Mesothelial cell of epicardium (in vitro differentiated cells): Measurements from ENCODE around the gene SYCE1L. TPM values are rescaled to one million over a fixed set of nuclear protein-coding genes. Genes with fewer than 3 reads are reported as not detected.
"Not testable (repeated sequence)": the region's sequence is repeated elsewhere in the genome, so short reads cannot be mapped to it uniquely, and the experiment has no call there.

Source experiments
- DNase-seq, 2 experiments: peaks; one replicate each; pipeline ENCODE4 v3.0.0; 2021; ENCODE audit warnings: low spot score in 2 of 2; ENCODE audit not compliant: unreplicated experiment in 2 of 2
- H3K27ac Mint-ChIP-seq: 2 replicates; pipeline ENCODE4 v1.8.0; 2021; ENCODE audit warnings: mixed read lengths
- H3K27me3 Mint-ChIP-seq: 2 replicates; pipeline ENCODE4 v1.8.0; 2021; ENCODE audit warnings: low read depth, mixed read lengths
- H3K36me3 Mint-ChIP-seq: 2 replicates; pipeline ENCODE4 v1.8.0; 2021; ENCODE audit warnings: mixed read lengths
- H3K4me1 Mint-ChIP-seq: 2 replicates; pipeline ENCODE4 v1.8.0; 2021; ENCODE audit warnings: mixed read lengths
- H3K4me3 Mint-ChIP-seq: 2 replicates; pipeline ENCODE4 v1.8.0; 2021; ENCODE audit warnings: mild to moderate bottlenecking, moderate library complexity, mixed read lengths
- H3K9me3 Mint-ChIP-seq: 2 replicates; pipeline ENCODE4 v1.8.0; 2021; ENCODE audit warnings: mixed read lengths
- total RNA-seq: library from RNA; stranded (reverse); gene quantifications from 3 replicates; pipeline ENCODE4 v1.2.1, GENCODE V29; 2021
- TF ChIP-seq, protein P1 (sequence below): fragments of 200-600 bp; sonication (generic); IDR thresholded peaks from one replicate; pipeline ENCODE4 v1.5.0; 2021; ENCODE audit warnings: antibody characterized with exemption; ENCODE audit not compliant: unreplicated experiment

The SYCE1L gene, protein sequence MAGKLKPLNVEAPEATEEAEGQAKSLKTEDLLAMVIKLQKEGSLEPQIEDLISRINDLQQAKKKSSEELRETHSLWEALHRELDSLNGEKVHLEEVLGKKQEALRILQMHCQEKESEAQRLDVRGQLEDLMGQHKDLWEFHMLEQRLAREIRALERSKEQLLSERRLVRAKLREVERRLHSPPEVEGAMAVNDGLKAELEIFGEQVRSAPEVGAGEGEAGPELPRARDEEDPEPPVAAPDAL
- 20.7 to 25.5 TPM (median 21.3 TPM) in 3 replicates for total RNA-seq

DNA sequence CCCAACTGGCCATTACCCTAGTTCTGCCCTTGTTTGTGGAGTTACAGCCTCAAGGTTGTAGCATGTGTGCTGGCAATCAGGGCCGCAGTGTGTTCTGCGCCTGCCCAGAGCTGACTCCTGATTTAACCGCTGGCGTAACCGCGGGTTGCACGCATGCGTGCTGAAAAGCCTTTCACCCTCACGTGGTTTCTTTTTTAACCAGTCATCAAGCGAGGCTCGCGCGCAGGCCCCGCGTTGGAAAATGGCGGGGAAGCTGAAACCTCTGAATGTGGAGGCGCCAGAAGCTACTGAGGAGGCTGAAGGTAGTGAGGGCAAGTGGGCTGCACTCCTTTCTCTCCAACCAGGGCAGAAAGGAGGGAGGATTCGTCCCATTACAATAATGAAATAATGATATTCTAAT lies at the start of gene SYCE1L:
Gene SYCE1L (plus strand): TSS at position 198 of the 400 bp plus-strand sequence. CDS start 44 bp downstream, at position 242.
- no peak within 1 kb of the TSS for H3K4me3 Mint-ChIP-seq

DNA sequence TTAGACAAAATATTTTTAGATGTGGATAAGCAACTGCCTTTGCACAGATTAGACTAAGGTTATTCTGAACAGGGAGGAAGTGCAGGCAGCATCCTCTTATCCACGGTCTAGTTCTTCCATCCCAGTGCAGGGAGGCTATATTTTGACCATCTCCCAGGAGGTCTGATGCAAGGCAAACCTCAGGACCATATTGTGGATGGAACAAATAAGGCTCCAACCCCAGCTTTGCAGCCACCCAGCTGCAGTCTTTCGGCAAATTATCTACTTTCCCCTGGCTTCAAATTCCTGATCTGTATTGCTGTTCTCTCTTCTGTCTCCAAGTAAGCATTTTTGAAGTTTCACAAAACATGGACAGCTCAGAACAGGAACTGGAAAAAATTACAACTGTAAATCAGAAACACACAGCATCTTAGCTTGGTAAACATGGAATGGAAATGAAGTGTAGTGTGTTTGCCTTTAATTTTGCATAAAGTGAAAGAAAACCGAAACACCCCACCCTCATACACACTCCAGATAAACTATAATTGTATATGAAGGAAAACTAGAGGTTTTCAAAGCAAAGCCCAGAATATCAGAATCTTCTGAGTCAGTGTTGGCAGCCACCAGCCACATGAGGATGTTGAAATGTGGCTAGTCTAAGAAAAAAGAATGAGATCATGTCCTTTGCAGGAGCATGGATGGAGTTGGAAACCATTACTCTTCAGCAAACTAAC lies 41.7 kb upstream of the SYCE1L start:
- no peak overlapping the region for H3K4me3 Mint-ChIP-seq
- no peaks in the 10 kb centered on the region for H3K36me3 Mint-ChIP-seq
- H3K27me3 Mint-ChIP-seq = peaks cover 34% of the 10 kb centered on the region
- H3K27ac Mint-ChIP-seq = no peak overlapping the region
- TF ChIP-seq, protein P1, sequence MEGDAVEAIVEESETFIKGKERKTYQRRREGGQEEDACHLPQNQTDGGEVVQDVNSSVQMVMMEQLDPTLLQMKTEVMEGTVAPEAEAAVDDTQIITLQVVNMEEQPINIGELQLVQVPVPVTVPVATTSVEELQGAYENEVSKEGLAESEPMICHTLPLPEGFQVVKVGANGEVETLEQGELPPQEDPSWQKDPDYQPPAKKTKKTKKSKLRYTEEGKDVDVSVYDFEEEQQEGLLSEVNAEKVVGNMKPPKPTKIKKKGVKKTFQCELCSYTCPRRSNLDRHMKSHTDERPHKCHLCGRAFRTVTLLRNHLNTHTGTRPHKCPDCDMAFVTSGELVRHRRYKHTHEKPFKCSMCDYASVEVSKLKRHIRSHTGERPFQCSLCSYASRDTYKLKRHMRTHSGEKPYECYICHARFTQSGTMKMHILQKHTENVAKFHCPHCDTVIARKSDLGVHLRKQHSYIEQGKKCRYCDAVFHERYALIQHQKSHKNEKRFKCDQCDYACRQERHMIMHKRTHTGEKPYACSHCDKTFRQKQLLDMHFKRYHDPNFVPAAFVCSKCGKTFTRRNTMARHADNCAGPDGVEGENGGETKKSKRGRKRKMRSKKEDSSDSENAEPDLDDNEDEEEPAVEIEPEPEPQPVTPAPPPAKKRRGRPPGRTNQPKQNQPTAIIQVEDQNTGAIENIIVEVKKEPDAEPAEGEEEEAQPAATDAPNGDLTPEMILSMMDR = no peak
- peaks cover 5% of the 10 kb centered on the region for H3K4me1 Mint-ChIP-seq
- DNase-seq = no peak
- H3K9me3 Mint-ChIP-seq = no peaks in the 10 kb centered on the region

More for the DNA sequence above, at the start of gene SYCE1L:
- peaks cover 3% of the 10 kb centered on the region for H3K9me3 Mint-ChIP-seq
- no peaks in the 10 kb centered on the region for H3K4me1 Mint-ChIP-seq
- TF ChIP-seq, protein P1 = no peak
- no peaks in the 10 kb centered on the region for H3K27me3 Mint-ChIP-seq
- DNase-seq = no peak
- no peak within 1 kb of the TSS for H3K27ac Mint-ChIP-seq
- H3K36me3 Mint-ChIP-seq = peaks cover 19% of the 10 kb centered on the region

DNA sequence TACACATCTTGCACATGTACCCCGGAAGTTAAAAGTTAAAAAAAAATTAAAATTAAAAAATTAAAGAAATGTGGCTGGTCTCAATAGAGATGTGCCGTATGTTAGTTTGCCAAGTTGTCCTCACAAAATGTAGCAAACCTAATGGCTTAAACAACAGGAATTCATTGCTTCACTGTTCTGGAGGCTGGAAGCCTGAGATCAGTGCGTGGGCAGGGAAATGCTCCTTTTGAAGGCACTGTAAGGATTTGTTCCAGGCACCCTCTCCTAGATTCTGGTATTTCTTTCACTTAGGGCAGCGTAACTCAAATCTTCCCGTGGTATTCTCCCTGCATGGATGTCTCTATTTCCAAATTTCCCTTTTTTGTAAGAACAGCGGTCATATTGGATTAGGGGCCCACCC lies 40.9 kb upstream of the SYCE1L start:
- H3K36me3 Mint-ChIP-seq = no peaks in the 10 kb centered on the region
- no peak for DNase-seq
- H3K27ac Mint-ChIP-seq = no peak overlapping the region
- no peak overlapping the region for H3K4me3 Mint-ChIP-seq
- H3K27me3 Mint-ChIP-seq = peaks cover 37% of the 10 kb centered on the region
- H3K9me3 Mint-ChIP-seq = no peaks in the 10 kb centered on the region
- TF ChIP-seq, protein P1 = no peak
- peaks cover 5% of the 10 kb centered on the region for H3K4me1 Mint-ChIP-seq

DNA sequence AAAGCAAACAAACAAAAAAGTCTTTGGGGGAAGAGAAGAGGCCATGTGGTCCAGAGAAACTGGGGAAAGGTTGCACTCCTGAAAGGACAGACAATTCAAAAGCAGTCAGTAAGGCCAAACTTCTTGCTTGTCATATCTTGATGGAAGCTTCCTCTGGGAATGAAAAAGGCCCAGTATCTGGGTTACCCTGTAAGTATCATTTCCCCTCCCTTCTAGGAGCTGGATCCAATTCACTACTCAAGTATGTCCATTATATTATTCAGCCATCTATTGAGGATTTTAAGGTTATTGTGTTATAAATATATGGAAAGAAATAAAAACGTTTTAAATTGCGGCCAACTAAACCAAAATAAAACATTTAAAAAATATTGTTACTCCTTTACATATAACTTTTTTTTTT lies 34.2 kb upstream of the SYCE1L start:
- Mint-ChIP-seq H3K4me3 (no peak overlapping the region), H3K9me3 (no peaks in the 10 kb centered on the region), H3K27ac (no peak overlapping the region), H3K4me1 (peaks cover 9% of the 10 kb centered on the region), H3K27me3 (peaks cover 52% of the 10 kb centered on the region), H3K36me3 (no peaks in the 10 kb centered on the region)
- DNase-seq = no peak
- TF ChIP-seq, protein P1 = no peak

DNA sequence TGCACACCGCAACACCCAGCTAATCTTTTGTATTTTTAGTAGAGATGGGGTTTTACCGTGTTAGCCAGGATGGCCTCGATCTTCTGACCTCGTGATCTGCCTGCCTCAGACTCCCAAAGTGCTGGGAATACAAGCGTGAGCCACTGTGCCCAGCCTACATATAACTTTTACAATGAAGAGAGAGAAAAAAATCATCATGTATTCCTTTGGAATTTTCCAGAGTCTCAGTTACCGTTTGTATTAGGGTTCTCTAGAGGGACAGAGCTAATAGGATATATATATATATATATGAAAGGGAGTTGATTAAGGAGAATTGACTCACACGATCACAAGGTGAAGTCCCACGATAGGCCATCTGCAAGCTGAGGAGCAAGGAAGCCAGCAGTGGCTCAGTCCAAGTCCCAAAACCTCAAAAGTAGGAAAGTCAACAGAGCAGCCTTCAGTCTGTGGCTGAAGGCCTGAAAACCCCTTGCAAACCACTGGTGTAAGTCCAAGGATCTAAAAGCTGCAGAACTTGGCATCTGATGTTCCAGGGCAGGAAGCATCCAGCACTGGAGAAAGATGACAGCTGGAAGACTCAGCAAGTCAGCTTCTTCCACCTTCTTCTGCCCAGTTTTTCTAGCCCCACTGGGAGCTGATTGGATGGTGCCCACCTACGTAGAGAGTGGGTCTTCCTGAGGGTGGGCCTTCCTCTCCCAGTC lies 33.5 kb upstream of the SYCE1L start:
- not testable (repeated sequence) for H3K9me3 Mint-ChIP-seq, DNase-seq, H3K36me3 Mint-ChIP-seq, H3K27ac Mint-ChIP-seq, H3K4me3 Mint-ChIP-seq
- H3K4me1 Mint-ChIP-seq = peaks cover 16% of the 10 kb centered on the region
- peaks cover 53% of the 10 kb centered on the region for H3K27me3 Mint-ChIP-seq

DNA sequence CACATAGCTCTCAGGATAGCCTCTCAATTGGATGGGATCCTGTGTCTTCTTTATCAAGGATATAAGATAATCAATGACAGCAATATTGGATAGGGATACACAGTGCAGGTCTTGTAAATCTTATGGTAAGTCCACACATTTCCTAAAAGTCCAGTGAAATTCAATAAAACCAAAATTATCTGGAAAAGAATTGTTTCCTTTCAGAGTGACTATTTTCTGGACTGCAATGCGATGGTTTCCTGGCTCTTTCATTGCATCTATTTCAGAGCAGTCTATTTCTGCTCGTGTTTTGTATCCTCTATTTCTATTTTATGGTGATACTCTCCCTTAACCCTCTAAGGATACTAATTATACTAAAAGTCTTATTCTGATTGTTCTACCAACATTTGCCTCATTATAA lies 32.5 kb upstream of the SYCE1L start:
- no peaks in the 10 kb centered on the region for H3K36me3 Mint-ChIP-seq
- no peak overlapping the region for H3K4me3 Mint-ChIP-seq
- H3K4me1 Mint-ChIP-seq = peaks cover 16% of the 10 kb centered on the region
- no peak for DNase-seq
- no peak overlapping the region for H3K27ac Mint-ChIP-seq
- H3K27me3 Mint-ChIP-seq = peaks cover 49% of the 10 kb centered on the region
- no peaks in the 10 kb centered on the region for H3K9me3 Mint-ChIP-seq
- TF ChIP-seq, protein P1 = no peak
